Lung (tissue), 12 donors: ENCODE data around the gene THAP7. TPM values are rescaled to one million over a fixed set of nuclear protein-coding genes. Genes with fewer than 3 reads are reported as not detected.

Source experiments
- ATAC-seq: fragments of 200-7000 bp; cut with Tn5 transposase; one replicate; pipeline ENCODE4 v1.9.1; 2020; ENCODE audit warnings: moderate number of reproducible peaks; ENCODE audit not compliant: insufficient read depth, low FRiP score
- DNase-seq, 3 donors: peaks; one replicate each; pipeline ENCODE4 v3.0.0-alpha.2; 2013 to 2017
- H3K27ac ChIP-seq, 2 donors: one replicate each; pipeline ENCODE4 v1.5.1; 2013; ENCODE audit warnings: mild to moderate bottlenecking in 2 of 2, moderate library complexity in 2 of 2, control low read depth in 1 of 2, inconsistent platforms in 1 of 2, low read depth in 1 of 2, low read length in 1 of 2
- H3K27me3 ChIP-seq, 3 donors: one replicate each; pipeline ENCODE4 v1.5.1; 2013; ENCODE audit warnings: low read length in 2 of 3; ENCODE audit not compliant: control insufficient read depth in 3 of 3, insufficient read depth in 3 of 3
- H3K36me3 ChIP-seq, 4 donors: one replicate each; pipeline ENCODE4 v1.5.1; 2013; ENCODE audit warnings: low read length in 4 of 4, mild to moderate bottlenecking in 1 of 4, moderate library complexity in 1 of 4; ENCODE audit not compliant: control insufficient read depth in 4 of 4, insufficient read depth in 4 of 4
- H3K4me1 ChIP-seq, 5 donors: one replicate each; pipeline ENCODE4 v1.5.1; 2013; ENCODE audit warnings: low read length in 5 of 5, mild to moderate bottlenecking in 2 of 5, moderate library complexity in 1 of 5; ENCODE audit not compliant: control insufficient read depth in 5 of 5, insufficient read depth in 5 of 5
- H3K4me3 ChIP-seq: one replicate; pipeline ENCODE4 v1.5.1; 2013; ENCODE audit warnings: mild to moderate bottlenecking, control low read depth, moderate library complexity
- H3K9ac ChIP-seq, 2 donors: one replicate each; pipeline ENCODE4 v1.5.1; 2013; ENCODE audit warnings: low read length in 2 of 2, control low read depth in 1 of 2; ENCODE audit not compliant: insufficient read depth in 1 of 2
- H3K9me3 ChIP-seq, 4 donors: one replicate each; pipeline ENCODE4 v1.5.1; 2013; ENCODE audit warnings: low read length in 3 of 4, mild to moderate bottlenecking in 1 of 4, moderate library complexity in 1 of 4; ENCODE audit not compliant: control insufficient read depth in 4 of 4, insufficient read depth in 3 of 4
- CTCF ChIP-seq: IDR thresholded peaks from 2 replicates; pipeline ENCODE4 v1.5.1; 2012; ENCODE audit warnings: mild to moderate bottlenecking; ENCODE audit errors: control extremely low read depth, extremely low read depth
- WGBS, 2 donors: extraction: QIAGEN DNeasy Blood & Tissue Kit; methylation state at CpG; one replicate each; pipeline ENCODE4 v1.1.7; 2013; 5-methylcytosine and 5-hydroxymethylcytosine counted together
- polyA plus RNA-seq, 2 donors: library from polyadenylated mRNA; stranded (reverse); fragments of 200-250 nt; gene quantifications; one replicate each; pipeline ENCODE4 v1.2.1, GENCODE V29; 2013
- total RNA-seq, 2 donors: library from RNA; depleted of rRNA in 1 of 2; stranded (reverse); fragments of >200 nt in 1 of 2; gene quantifications; one replicate each; pipeline ENCODE4 v1.2.1, GENCODE V29; 2014 to 2021
- donor health status: control.
- donor health status: control.
- donor health status: Bipolar disorder and iron deficiency.
- donor health status: healthy.
- donor health status: DM: yes; HTN: yes; CAD: no.

THAP7 gene
- total and polyA plus RNA-seq, 4 donors: 20.4 to 61.3 (median 27.6) TPM

- Histone ChIP-seq H3K4me3 (peak overlapping the region; percentile 37), H3K27ac (peak overlapping the region in 1 of 2 donors; percentile 81), H3K4me1 (peaks cover 2 to 36% (median 10%) of the 10 kb centered on the region in 5 donors), H3K9me3 (no peaks in the 10 kb centered on the region), H3K36me3 (no peaks in the 10 kb centered on the region), H3K27me3 (no peaks in the 10 kb centered on the region), H3K9ac (peak overlapping the region in 1 of 2 donors; percentile 6)
- WGBS, 2 donors: 1 to 2% methylated on average over 40 of the region's 40 CpGs
- peak; percentile 76 for ATAC-seq
- no peak for TF ChIP-seq CTCF
- DNase-seq: peak; percentile 96 to 98 (median 97)
These were observed 12.3 kb upstream of the THAP7 start for GRCh38 chr22:21014202-21014725.

- no peak for TF ChIP-seq CTCF
- no peak for DNase-seq
- H3K9ac ChIP-seq: peak overlapping the region; percentile 6 to 13
- peaks cover 2 to 36% (median 10%) of the 10 kb centered on the region in 5 donors for H3K4me1 ChIP-seq
- peak overlapping the region in 1 of 2 donors; percentile 81 for H3K27ac ChIP-seq
- 14 to 15% methylated on average over 24 of the region's 24 CpGs for WGBS, 2 donors
- no peaks in the 10 kb centered on the region for H3K9me3 ChIP-seq
- peak overlapping the region; percentile 37 for H3K4me3 ChIP-seq
- no peak for ATAC-seq
- no peaks in the 10 kb centered on the region for H3K36me3 ChIP-seq
- H3K27me3 ChIP-seq: no peaks in the 10 kb centered on the region
These were observed 11.8 kb upstream of the THAP7 start for GRCh38 chr22:21013657-21014201.

- no peak for DNase-seq
- Histone ChIP-seq H3K27me3 (no peaks in the 10 kb centered on the region), H3K4me1 (peaks cover 2 to 36% (median 10%) of the 10 kb centered on the region in 5 donors), H3K9me3 (no peaks in the 10 kb centered on the region), H3K27ac (no peak overlapping the region), H3K4me3 (no peak overlapping the region), H3K9ac (no peak overlapping the region), H3K36me3 (peaks cover 0 to under 1% (median 0%) of the 10 kb centered on the region in 4 donors)
- WGBS, 2 donors: 83 to 88% methylated on average over 14 of the region's 14 CpGs
- no peak for ATAC-seq
- no peak for TF ChIP-seq CTCF
These were observed 10.8 kb upstream of the THAP7 start for GRCh38 chr22:21012446-21013407.
